GM18909 (cell line): ENCODE results near the gene NYAP1.
"Not testable (repeated sequence)": the region's sequence is repeated elsewhere in the genome, so short reads cannot be mapped to it uniquely, and the experiment has no call there.

Experiments used
- ATAC-seq: cut with Tn5 transposase; IDR thresholded peaks from one replicate; pipeline ENCODE4 v1.9.1; 2021; ENCODE audit warnings: mild to moderate bottlenecking; ENCODE audit not compliant: unreplicated experiment, poor library complexity

Gene NYAP1

GRCh38 chr7:100539436-100540006, 55.8 kb downstream of the NYAP1 start:
- no peak for ATAC-seq

- no peak for ATAC-seq
These were observed 56.5 kb downstream of the NYAP1 start for GRCh38 chr7:100540073-100540723.

GRCh38 chr7:100541309-100541708, 57.6 kb downstream of the NYAP1 start:
- not testable (repeated sequence) for ATAC-seq

GRCh38 chr7:100543586-100543985, 59.9 kb downstream of the NYAP1 start:
- ATAC-seq: no peak

GRCh38 chr7:100544386-100544785, 60.7 kb downstream of the NYAP1 start:
- ATAC-seq: no peak
